ELF-1 (cell line): ENCODE measurements around the gene KLRD1.
"Not testable (repeated sequence)": the region's sequence is repeated elsewhere in the genome, so short reads cannot be mapped to it uniquely, and the experiment has no call there.

ENCODE experiments used
- DNase-seq: peaks from one replicate; pipeline ENCODE4 v3.0.0-alpha.2; 2016; ENCODE audit warnings: low read depth, low spot score

Gene KLRD1

GRCh38 chr12:10338470-10338869 is 30.8 kb downstream of the KLRD1 start:
- not testable (repeated sequence) for DNase-seq

GRCh38 chr12:10339053-10339840 is 31.6 kb downstream of the KLRD1 start:
- peak; percentile 31 for DNase-seq

GRCh38 chr12:10340946-10341345 is 33.3 kb downstream of the KLRD1 start:
- DNase-seq, result not testable (repeated sequence)

- DNase-seq, result no peak
Measured at GRCh38 chr12:10341892-10342509, 34.3 kb downstream of the KLRD1 start.

- DNase-seq, result not testable (repeated sequence)
Measured at GRCh38 chr12:10351457-10351856, 43.8 kb downstream of the KLRD1 start.

- DNase-seq, result no peak
Measured at GRCh38 chr12:10354071-10354470, 46.4 kb downstream of the KLRD1 start.

- no peak for DNase-seq
Measured at GRCh38 chr12:10354502-10354901, 46.8 kb downstream of the KLRD1 start.

- no peak for DNase-seq
Measured at GRCh38 chr12:10358131-10358530, 50.5 kb downstream of the KLRD1 start.

- no peak for DNase-seq
Measured at GRCh38 chr12:10358969-10359368, 51.3 kb downstream of the KLRD1 start.

GRCh38 chr12:10361084-10361483 is 53.4 kb downstream of the KLRD1 start:
- peak; percentile 27 for DNase-seq

GRCh38 chr12:10361622-10362021 is 54.0 kb downstream of the KLRD1 start:
- DNase-seq, result peak; percentile 16

GRCh38 chr12:10362325-10362724 is 54.7 kb downstream of the KLRD1 start:
- DNase-seq, result no peak

GRCh38 chr12:10362828-10363657 is 55.4 kb downstream of the KLRD1 start:
- DNase-seq, result peak; percentile 14

GRCh38 chr12:10363658-10363913 is 55.9 kb downstream of the KLRD1 start:
- DNase-seq, result no peak

- peak; percentile 60 for DNase-seq
Measured at GRCh38 chr12:10363914-10364814, 56.5 kb downstream of the KLRD1 start.

- DNase-seq, result peak; percentile 90
Measured at GRCh38 chr12:10364815-10365622, 57.3 kb downstream of the KLRD1 start.

- no peak for DNase-seq
Measured at GRCh38 chr12:10365696-10366405, 58.2 kb downstream of the KLRD1 start.

- no peak for DNase-seq
Measured at GRCh38 chr12:10366875-10367274, 59.2 kb downstream of the KLRD1 start.

- not testable (repeated sequence) for DNase-seq
Measured at GRCh38 chr12:10367714-10368113, 60.0 kb downstream of the KLRD1 start.
